ENCODE data around the gene NEURL1B. TPM values are rescaled to one million over a fixed set of nuclear protein-coding genes. Genes with fewer than 3 reads are reported as not detected.

Gene NEURL1B
- polyA plus RNA-seq, 1 of the 3 experiments (the other 2 are of a cell fraction) = 2.8 TPM

GRCh38 chr5:172726966-172727365 is 85.9 kb downstream of the NEURL1B start:
- TF ChIP-seq CTCF (IDR thresholded peaks at IDR 0.05) = no peak
- no peak for TF ChIP-seq MEF2A (IDR thresholded peaks at IDR 0.05; ENCODE audit: borderline replicate concordance, low read depth)
- no peak for TF ChIP-seq USF1 (IDR thresholded peaks at IDR 0.05; ENCODE audit: borderline replicate concordance, low read depth)
- TF ChIP-seq EZH2phosphoT487 (IDR thresholded peaks at IDR 0.05; ENCODE audit: borderline replicate concordance, low read depth) = no peak
- no peak for TF ChIP-seq NFIC (IDR thresholded peaks at IDR 0.05; ENCODE audit: borderline replicate concordance)
- TF ChIP-seq FOSL2 (IDR thresholded peaks at IDR 0.05; ENCODE audit: borderline replicate concordance, low read depth) = no peak
- no peak for TF ChIP-seq MXI1 (IDR thresholded peaks at IDR 0.05; ENCODE audit: low read depth, low read length)
- no peak for TF ChIP-seq CHD2 (IDR thresholded peaks at IDR 0.05; ENCODE audit: low read length, partially characterized antibody)
- TF ChIP-seq ELF1 (IDR thresholded peaks at IDR 0.05) = no peak
- no peak for TF ChIP-seq ZBTB33 (IDR thresholded peaks at IDR 0.05; ENCODE audit: borderline replicate concordance, low read depth)
- no peak for TF ChIP-seq PBX3 (IDR thresholded peaks at IDR 0.05)
- TF ChIP-seq SIN3A (IDR thresholded peaks at IDR 0.05; ENCODE audit: borderline replicate concordance, low read depth, low read length) = no peak
- TF ChIP-seq GABPA (IDR thresholded peaks at IDR 0.05; ENCODE audit: low read depth) = no peak
- TF ChIP-seq USF2 (IDR thresholded peaks at IDR 0.05; ENCODE audit: borderline replicate concordance, low read depth, low read length) = no peak
- TF ChIP-seq RFX5 (IDR thresholded peaks at IDR 0.05; ENCODE audit: low read length) = no peak
- no peak for TF ChIP-seq IRF3 (IDR thresholded peaks at IDR 0.05; ENCODE audit: low read depth, low read length)
- TF ChIP-seq POLR2AphosphoS5 (IDR thresholded peaks at IDR 0.05; ENCODE audit: low read depth, low read length) = no peak
- no peak for TF ChIP-seq EP300 (IDR thresholded peaks at IDR 0.05; ENCODE audit: borderline replicate concordance in 1 of 2, low read depth in 1 of 2, low read length in 1 of 2)
- Histone ChIP-seq H3K27ac (ENCODE audit: low read depth in 2 of 2, low read length in 1 of 2) (no peak overlapping the region), H3K4me2 (no peak overlapping the region), H3K4me1 (ENCODE audit: control insufficient read depth in 1 of 2, insufficient read depth in 2 of 2, low read depth in 1 of 2, low read length in 1 of 2) (peaks cover 4 to 5% of the 10 kb centered on the region in 2 experiments; a peak in 2 of 4 replicates), H3K79me2 (ENCODE audit: insufficient read depth) (no peaks in the 10 kb centered on the region), H3K36me3 (replicated peaks in 1 of 2; ENCODE audit: control insufficient read depth in 1 of 2, insufficient read depth in 2 of 2, low read length in 1 of 2) (no peaks in the 10 kb centered on the region), H3K4me3 (ENCODE audit: low read depth in 2 of 2, low read length in 1 of 2) (no peak overlapping the region), H2AFZ (ENCODE audit: low read depth) (no peak overlapping the region), H3F3A (replicated peaks; ENCODE audit: insufficient read depth) (no peaks in the 10 kb centered on the region), H3K27me3 (ENCODE audit: insufficient read depth) (no peaks in the 10 kb centered on the region), H3K9me2 (no peaks in the 10 kb centered on the region), H3K9ac (no peak overlapping the region), H3K9me3 (no peaks in the 10 kb centered on the region), H4K20me1 (ENCODE audit: insufficient read depth) (no peaks in the 10 kb centered on the region)
- 89% methylated on average over 10 of the region's 11 CpGs for WGBS (ENCODE audit: low lambda C conversion rate)
- DNase-seq = no peak
- CTCF ChIA-PET = interaction anchor here (1.0 to 4.7 kb wide), 5 partner anchors 10 to 206 kb away, joined by 4 to 31 read pairs (median 8); partner anchors contain the start of gene DUSP1
- POLR2A ChIA-PET = interaction anchor here (0.9 kb wide), 1 partner anchor 45 kb away, joined by 4 read pairs; no protein-coding TSS in a partner anchor
